ENCODE results near the gene PLEKHA7. TPM values are rescaled to one million over a fixed set of nuclear protein-coding genes. Genes with fewer than 3 reads are reported as not detected.

The PLEKHA7 gene
- polyA plus RNA-seq, 1 donor (not counting 4 experiments of a cell fraction or from before 2014, with no cell fraction given): 1.4 TPM

DNA sequence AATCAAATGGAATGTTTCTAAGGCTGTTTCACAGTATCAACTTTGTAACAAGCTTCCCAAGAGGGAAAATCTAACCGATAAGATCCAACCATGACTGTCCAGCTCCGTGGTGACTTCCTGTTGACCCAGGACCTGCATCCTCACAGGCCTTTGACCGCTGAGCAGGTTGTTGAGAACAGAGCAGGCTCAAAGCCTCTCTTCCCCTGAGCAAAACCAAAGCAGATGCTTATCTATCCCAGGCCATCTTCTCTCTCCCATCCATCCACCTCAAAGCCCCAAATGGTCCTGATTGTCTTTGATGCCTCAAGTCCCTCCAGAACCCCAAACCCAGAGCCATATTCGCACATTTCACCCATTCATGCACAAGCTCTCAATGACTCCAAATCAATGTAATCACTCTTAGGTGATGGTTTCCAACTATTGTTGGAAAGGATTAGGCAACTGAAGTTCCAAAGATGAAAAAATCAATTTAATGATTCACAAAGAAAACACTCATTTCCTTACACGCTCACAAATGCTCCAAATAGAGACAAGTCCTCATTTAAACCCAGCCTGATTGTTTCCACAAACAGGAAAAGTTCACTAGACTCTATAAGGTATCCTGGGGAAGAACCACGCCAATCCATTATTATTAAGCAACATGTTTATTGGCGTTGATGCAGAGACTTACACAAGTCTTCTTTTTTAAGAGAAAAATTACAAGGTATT, 227.0 kb downstream of the PLEKHA7 start:
- no peaks in the 10 kb centered on the region for H3K9me3 ChIP-seq (ENCODE audit: control insufficient read depth, low read depth, low read length)
- no peaks in the 10 kb centered on the region for H3K79me2 ChIP-seq (ENCODE audit: control insufficient read depth, insufficient read depth, low read length)
- peaks cover 36% of the 10 kb centered on the region for H3K4me1 ChIP-seq (ENCODE audit: control insufficient read depth, extremely low read depth, insufficient read depth, low read length)
- H3K9me1 ChIP-seq (ENCODE audit: control insufficient read depth, extremely low read depth, insufficient read depth, low read length): no peaks in the 10 kb centered on the region
- no peak for DNase-seq (ENCODE audit: low read depth, low spot score)
- no peak overlapping the region for H3K4me2 ChIP-seq (ENCODE audit: control insufficient read depth, extremely low read depth, insufficient read depth, low read depth, low read length)
- FAIRE-seq: no peak
- TF ChIP-seq EZH2 (IDR thresholded peaks at IDR 0.05; ENCODE audit: low read length): no peak
- TF ChIP-seq, protein P1, sequence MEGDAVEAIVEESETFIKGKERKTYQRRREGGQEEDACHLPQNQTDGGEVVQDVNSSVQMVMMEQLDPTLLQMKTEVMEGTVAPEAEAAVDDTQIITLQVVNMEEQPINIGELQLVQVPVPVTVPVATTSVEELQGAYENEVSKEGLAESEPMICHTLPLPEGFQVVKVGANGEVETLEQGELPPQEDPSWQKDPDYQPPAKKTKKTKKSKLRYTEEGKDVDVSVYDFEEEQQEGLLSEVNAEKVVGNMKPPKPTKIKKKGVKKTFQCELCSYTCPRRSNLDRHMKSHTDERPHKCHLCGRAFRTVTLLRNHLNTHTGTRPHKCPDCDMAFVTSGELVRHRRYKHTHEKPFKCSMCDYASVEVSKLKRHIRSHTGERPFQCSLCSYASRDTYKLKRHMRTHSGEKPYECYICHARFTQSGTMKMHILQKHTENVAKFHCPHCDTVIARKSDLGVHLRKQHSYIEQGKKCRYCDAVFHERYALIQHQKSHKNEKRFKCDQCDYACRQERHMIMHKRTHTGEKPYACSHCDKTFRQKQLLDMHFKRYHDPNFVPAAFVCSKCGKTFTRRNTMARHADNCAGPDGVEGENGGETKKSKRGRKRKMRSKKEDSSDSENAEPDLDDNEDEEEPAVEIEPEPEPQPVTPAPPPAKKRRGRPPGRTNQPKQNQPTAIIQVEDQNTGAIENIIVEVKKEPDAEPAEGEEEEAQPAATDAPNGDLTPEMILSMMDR (optimal IDR thresholded peaks at IDR 0.05 in 1 of 3, IDR thresholded peaks at IDR 0.05 in 1 of 3, conservative IDR thresholded peaks at IDR 0.05 in 1 of 3; ENCODE audit: extremely low read depth in 1 of 3, insufficient read depth in 2 of 3, low read length in 3 of 3): no peak
- H3K27ac ChIP-seq (ENCODE audit: control insufficient read depth, insufficient read depth, low read length): no peak overlapping the region
- dilution Hi-C loops (cut with MboI; ENCODE audit: extremely low pct_ligation_motif_present, low sequenced_read_pairs): no loop called here
- no peak overlapping the region for H3K4me3 ChIP-seq (ENCODE audit: control insufficient read depth in 2 of 3, extremely low read depth in 1 of 3, insufficient read depth in 2 of 3, low read depth in 1 of 3, low read length in 3 of 3)
- H3K27me3 ChIP-seq (ENCODE audit: control insufficient read depth, extremely low read depth, insufficient read depth, low read length): no peaks in the 10 kb centered on the region
- H2AFZ ChIP-seq (ENCODE audit: control insufficient read depth, low read length): no peak overlapping the region
- no peaks in the 10 kb centered on the region for H3K36me3 ChIP-seq (ENCODE audit: control insufficient read depth in 2 of 2, extremely low read depth in 1 of 2, insufficient read depth in 2 of 2, low read length in 2 of 2)
- H3K9ac ChIP-seq (ENCODE audit: control insufficient read depth, extremely low read depth, insufficient read depth, low read length): no peak overlapping the region
- no peaks in the 10 kb centered on the region for H4K20me1 ChIP-seq (ENCODE audit: control insufficient read depth, extremely low read depth, insufficient read depth, low read length)

DNA sequence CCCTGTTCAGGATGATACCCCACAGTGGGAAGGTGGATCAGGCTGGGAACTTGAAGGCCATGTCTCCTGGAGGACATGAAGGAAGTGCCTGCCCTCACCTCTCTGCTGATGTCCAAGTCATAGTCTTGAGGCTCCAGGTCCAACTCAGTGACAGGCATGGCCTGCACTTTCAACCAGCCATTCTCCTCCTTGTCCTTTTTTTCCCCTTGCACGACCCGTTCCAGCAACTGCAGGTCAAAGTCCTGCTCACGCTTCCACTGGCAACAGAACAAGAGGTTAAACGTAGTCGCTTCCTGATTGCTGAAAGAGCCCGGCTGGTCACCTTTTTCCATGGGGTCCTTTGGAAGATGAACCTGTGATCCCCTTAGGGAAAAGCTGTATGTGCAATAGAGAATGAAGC, 228.1 kb downstream of the PLEKHA7 start:
- DNase-seq (ENCODE audit: low read depth, low spot score) (no peak), FAIRE-seq (no peak)
- no peak overlapping the region for H2AFZ ChIP-seq (ENCODE audit: control insufficient read depth, low read length)
- no peak overlapping the region for H3K4me2 ChIP-seq (ENCODE audit: control insufficient read depth, extremely low read depth, insufficient read depth, low read depth, low read length)
- H3K9me1 ChIP-seq (ENCODE audit: control insufficient read depth, extremely low read depth, insufficient read depth, low read length): no peaks in the 10 kb centered on the region
- no peaks in the 10 kb centered on the region for H3K9me3 ChIP-seq (ENCODE audit: control insufficient read depth, low read depth, low read length)
- H3K79me2 ChIP-seq (ENCODE audit: control insufficient read depth, insufficient read depth, low read length): no peaks in the 10 kb centered on the region
- H3K4me3 ChIP-seq (ENCODE audit: control insufficient read depth in 2 of 3, extremely low read depth in 1 of 3, insufficient read depth in 2 of 3, low read depth in 1 of 3, low read length in 3 of 3): no peak overlapping the region
- peaks cover 25% of the 10 kb centered on the region for H3K4me1 ChIP-seq (ENCODE audit: control insufficient read depth, extremely low read depth, insufficient read depth, low read length)
- no peak overlapping the region for H3K9ac ChIP-seq (ENCODE audit: control insufficient read depth, extremely low read depth, insufficient read depth, low read length)
- no peaks in the 10 kb centered on the region for H3K36me3 ChIP-seq (ENCODE audit: control insufficient read depth in 2 of 2, extremely low read depth in 1 of 2, insufficient read depth in 2 of 2, low read length in 2 of 2)
- TF ChIP-seq, protein P1 (optimal IDR thresholded peaks at IDR 0.05 in 1 of 3, IDR thresholded peaks at IDR 0.05 in 1 of 3, conservative IDR thresholded peaks at IDR 0.05 in 1 of 3; ENCODE audit: extremely low read depth in 1 of 3, insufficient read depth in 2 of 3, low read length in 3 of 3): no peak
- TF ChIP-seq EZH2 (IDR thresholded peaks at IDR 0.05; ENCODE audit: low read length): no peak
- dilution Hi-C loops (cut with MboI; ENCODE audit: extremely low pct_ligation_motif_present, low sequenced_read_pairs): no loop called here
- no peak overlapping the region for H3K27ac ChIP-seq (ENCODE audit: control insufficient read depth, insufficient read depth, low read length)
- no peaks in the 10 kb centered on the region for H4K20me1 ChIP-seq (ENCODE audit: control insufficient read depth, extremely low read depth, insufficient read depth, low read length)
- H3K27me3 ChIP-seq (ENCODE audit: control insufficient read depth, extremely low read depth, insufficient read depth, low read length): no peaks in the 10 kb centered on the region

All from keratinocyte (primary cell).